ENCODE results near the gene SDK1.
A peak's percentile ranks its signal among the peaks of the same experiment; 100 is the strongest.
"Not testable (repeated sequence)": the region's sequence is repeated elsewhere in the genome, so short reads cannot be mapped to it uniquely, and the experiment has no call there.

SDK1 gene

GRCh38 chr7:3688071-3688470, 387.0 kb downstream of the SDK1 start:
- no peak for DNase-seq

DNA sequence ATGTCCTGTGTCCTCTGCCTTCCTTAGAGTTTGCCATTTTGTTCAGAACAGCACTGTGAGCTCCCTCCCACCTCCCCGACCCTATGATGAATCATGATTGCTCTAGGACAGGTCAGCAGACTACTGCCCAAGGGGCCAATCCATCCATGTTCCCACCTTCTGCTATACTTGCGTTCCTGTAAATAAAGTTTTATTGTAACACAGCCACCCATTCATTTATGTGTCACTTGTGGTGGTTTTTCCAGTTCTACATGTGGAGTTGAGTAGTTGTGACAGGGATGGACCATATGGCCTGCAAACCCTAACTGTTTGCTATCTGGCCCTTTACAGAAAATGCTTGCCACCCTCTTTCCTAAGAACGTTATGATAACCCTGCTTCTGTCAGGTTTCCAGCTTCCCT, 387.8 kb downstream of the SDK1 start:
- no peak for DNase-seq

DNA sequence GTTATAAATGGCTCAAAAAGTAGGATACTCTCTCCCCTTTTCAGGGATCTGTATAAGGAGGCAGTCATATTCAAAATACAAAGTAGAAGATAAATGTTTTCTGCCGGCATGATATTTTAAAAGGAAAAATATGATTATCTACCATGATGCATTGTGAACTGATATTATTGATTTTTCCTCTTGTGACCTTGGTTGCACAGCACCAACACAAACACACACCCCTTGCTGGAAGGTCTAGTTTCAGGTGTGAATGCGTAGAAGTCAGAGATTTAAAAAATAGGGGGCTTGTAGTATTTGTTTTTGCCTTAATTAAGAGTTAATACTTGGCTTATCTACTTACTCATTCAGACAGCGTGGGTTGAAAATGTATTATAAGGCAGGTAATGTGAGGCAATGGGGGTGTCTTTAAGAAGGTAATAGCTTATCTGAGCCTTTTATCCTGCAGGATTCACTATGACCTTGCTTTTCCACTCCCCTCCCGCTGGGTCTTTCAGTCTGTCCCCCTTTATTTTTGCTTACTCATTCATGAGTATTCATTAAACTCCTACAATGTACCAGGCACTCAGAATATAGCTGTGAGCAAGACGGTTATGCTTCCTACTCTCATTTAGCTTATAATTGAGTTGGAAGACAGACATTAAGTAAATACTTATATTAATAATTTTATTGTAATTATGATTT, 390.6 kb downstream of the SDK1 start:
- DNase-seq: no peak

DNA sequence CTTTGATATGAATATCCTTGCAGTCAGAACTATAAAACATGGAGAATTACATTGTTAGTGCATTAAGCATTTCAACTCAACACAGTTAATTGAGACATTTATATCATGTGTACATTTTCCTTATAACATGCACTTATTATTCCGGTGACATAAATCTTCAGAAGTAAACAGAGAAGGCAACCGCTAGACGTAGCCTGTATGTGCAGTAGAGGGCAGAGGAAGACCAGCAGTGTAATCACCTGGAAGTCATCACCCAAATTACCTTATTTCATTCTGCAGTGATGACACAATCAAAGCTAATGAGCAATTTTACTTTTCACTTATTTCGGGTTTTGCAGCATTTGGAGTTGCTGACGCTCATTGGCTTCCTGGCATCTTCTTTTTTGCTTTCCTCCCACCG, 394.6 kb downstream of the SDK1 start:
- no peak for DNase-seq

- peak; percentile 7 for DNase-seq
Measured at GRCh38 chr7:3696113-3696512, 395.1 kb downstream of the SDK1 start.

GRCh38 chr7:3697472-3697871, 396.4 kb downstream of the SDK1 start:
- DNase-seq: no peak

- DNase-seq: no peak
Measured at GRCh38 chr7:3705258-3705657, 404.2 kb downstream of the SDK1 start.

DNA sequence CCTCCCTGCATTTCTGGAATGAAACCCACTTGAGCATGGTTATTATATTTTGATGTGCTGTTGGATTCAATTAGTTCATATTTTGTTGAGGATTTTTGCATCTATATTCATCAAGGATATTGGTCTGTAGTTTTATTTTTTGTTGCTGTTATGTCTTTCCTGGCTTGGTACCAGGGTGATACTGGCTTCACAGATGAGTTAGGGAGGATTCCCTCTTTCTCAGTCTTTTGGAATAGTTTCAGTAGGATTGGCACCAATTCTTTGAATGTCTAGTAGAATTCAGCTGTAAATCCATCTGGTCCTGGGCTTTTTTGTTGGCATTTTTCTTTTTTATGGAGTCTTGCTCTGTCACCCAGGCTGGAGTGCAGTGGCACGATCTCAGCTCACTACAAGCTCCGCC, 405.0 kb downstream of the SDK1 start:
- DNase-seq: not testable (repeated sequence)

DNA sequence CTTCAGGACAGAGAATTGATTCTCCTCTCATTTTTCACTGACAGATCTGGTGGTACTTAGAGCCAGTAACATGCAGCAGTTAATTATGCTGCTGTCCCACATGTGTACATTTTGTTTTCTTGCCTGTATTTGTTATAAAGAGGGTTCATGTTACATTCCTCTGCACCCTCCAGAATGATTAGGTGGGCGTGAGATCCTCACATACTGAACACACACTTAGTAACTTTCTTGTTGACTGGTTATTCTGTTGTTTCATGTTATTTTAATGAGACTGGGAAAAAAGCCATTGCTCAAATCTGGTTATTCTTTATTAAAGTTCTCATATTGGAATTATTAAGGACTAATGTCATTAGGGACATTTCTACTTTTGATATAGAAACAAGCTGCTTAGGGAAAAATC, 409.1 kb downstream of the SDK1 start:
- DNase-seq: no peak

- no peak for DNase-seq
Measured at GRCh38 chr7:3710531-3710930, 409.5 kb downstream of the SDK1 start.

DNA sequence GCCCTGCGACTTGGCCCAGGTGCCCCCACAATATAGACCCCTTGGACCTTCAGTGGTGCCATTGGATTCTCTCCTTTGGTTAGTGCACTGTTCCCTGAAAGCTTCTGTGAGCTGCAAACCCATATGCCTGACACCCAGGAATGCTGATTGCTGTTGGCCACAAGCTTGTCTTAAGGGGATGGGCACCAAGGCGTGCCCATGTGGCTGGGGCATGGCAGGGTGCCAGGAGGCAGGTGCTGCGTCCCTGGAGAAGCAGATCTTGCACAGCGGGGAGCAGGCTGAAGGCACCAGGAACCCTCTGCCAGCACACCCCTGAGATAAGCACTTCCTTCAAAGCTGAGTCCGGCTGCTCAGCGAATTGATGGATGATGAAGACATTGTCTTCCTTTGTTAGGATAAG, 411.8 kb downstream of the SDK1 start:
- DNase-seq: no peak

DNA sequence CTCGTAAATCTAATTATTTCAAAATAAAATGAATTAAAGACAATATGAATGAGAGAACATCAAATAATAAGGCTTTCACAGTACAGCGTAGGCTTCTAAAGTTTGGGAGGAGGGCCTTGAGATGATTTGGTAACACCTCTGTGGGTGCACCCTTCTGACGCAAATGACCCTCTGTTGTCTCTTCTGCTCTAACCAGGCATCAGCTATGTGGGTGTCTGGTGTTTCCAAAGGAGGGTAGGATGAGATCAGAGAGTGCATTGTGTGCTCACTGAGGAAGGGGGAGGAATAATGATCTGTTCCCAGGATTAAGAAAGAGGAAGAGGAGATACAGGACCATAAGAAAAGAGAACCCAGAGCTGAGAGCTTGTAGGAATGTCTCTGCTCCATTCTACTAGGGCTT, 420.4 kb downstream of the SDK1 start:
- DNase-seq: no peak

GRCh38 chr7:3722396-3722922, 421.4 kb downstream of the SDK1 start:
- peak; percentile 68 for DNase-seq

DNA sequence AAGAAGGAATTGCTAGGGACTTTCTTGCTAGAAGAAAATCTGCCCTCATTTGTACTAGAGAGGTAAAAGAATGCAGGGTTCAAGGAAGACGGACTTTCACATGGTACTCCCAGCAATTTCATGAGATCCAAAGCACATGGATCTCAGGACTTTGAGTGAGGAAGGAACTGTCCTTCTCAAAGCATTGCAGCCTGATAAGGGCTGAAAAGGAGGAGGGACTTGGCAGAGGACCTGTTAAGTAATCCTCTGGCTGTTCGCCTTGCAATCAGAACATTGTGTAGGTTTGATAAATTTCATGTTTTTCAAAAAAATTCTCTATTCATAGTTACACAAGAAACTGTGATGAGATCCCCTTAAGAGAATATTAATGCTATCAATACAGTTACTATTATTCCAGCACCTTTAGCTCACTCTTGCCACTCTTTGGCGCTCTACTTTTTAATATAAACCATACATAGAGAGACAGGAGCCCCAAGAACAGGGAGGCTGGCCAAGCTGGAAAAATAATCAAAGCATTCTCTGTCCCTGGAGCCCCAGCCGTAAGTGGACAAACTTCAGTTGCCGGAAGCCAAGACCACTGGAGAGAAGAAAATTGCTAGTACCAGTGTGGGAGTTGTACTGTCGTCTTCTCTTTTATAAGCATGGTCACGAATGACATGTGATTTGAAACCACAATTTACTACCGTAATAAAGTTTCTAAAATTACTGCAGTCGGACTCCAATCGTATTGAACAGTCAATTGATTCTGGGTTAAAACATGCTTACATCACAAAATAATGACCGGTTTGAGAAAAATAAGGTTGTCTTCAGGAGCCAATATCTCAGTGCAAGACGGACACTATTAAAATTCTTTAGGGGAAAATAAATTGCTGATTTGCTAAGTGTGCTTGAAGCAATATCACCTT, 424.4 kb downstream of the SDK1 start:
- no peak for DNase-seq

- DNase-seq: no peak
Measured at GRCh38 chr7:3730276-3730675, 429.2 kb downstream of the SDK1 start.

- no peak for DNase-seq
Measured at GRCh38 chr7:3732395-3733005, 431.4 kb downstream of the SDK1 start.

DNA sequence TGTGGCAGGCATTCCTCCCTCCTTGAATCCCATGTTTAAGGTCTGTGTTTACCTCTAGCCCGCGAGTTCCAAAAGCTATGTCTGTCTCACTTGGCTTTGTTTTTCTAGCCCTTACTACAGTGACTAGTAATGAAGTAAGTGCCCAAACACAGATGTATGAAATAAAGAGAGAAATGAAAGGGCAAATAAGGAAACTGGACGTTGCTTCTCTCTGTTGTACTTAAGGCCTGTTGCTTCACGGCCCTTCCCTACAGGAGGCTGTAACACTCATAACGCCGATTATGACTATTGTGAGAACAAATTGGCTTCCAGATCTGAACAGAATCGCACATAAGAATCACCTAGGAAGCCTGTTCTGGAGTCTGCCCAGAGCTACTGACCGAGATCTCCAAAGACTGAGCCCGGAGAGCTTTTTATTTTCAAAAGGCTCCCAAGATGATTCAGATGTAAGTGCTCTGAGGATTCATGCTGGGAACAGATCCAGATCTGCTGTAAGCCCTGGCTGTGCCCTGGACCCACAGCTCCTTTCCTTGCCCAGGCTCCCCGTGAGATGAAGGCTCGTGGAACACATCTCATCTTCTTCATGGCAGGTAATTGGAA, 432.6 kb downstream of the SDK1 start:
- no peak for DNase-seq

GRCh38 chr7:3738964-3739363, 437.9 kb downstream of the SDK1 start:
- no peak for DNase-seq

DNA sequence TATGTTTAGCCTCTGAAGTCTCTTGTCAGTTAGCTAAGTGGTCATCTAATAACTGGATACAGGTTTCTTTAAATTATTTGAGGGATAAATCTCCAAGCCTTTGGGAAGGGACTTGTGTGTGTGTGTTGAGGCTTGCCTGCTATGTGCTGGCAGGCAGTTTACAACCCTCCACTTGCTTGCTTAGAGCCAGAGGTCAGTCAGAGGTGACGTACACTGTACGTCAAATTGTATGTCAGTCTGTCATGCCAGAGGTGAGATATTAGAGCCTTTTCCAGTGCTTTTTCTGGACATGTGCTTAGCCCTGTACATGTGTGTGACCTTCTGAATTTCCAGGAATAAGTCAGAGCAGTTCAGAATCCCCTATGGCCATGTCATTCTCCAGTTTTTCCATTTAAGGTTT, 438.9 kb downstream of the SDK1 start:
- no peak for DNase-seq

DNA sequence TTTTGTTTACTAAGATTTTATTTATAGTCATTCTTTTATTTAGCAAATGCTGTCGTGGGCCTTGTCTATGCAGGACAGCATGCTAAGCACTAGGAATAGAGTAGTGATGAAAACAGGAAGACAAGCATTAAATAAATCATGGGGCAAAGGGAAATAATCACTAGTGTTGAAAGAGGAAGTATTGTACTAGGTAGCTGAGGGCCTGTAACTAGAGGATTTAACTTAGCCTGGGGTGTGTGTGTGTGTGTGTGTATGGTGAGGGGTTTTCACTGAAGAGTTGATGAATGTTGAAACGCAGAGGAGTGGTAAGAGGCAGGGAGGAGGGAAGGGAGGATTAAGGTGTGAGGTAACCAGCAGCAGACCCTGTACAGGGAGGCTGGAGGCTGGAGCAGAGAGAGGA, 446.4 kb downstream of the SDK1 start:
- no peak for DNase-seq

DNA sequence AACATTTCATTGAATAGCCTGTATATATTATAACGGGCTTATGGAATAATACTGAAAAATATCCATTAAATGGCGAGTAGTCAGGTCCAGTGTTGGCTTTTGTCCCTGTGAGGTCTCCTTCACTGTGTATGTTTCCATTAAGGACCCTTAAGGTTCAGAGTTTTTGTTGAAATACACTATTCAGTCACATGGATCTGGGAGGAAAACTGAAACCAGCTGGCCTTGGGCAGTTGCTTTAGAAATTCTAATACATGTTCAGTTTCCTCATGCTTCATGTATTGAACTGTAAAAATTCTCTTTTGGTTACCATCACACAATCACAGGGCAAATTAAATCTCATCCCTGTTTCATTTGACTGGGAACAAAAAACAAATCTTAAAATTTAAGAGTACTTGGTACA, 447.3 kb downstream of the SDK1 start:
- DNase-seq: no peak

GRCh38 chr7:3753868-3754267, 452.8 kb downstream of the SDK1 start:
- DNase-seq: no peak
